Measurements from ENCODE around the gene NUMA1.

Gene NUMA1

GRCh38 chr11:72066855-72067254, 13.5 kb downstream of the NUMA1 start:
- no peak for TF ChIP-seq POLR2AphosphoS5 (IDR thresholded peaks at IDR 0.05; ENCODE audit: borderline replicate concordance, low read depth, low read length)
- TF ChIP-seq EZH2 (IDR thresholded peaks at IDR 0.05), result no peak
- Histone ChIP-seq H3K4me3 (no peak overlapping the region), H3K9ac (ENCODE audit: insufficient read length) (no peak overlapping the region), H3K27ac (no peak overlapping the region), H3K9me3 (ENCODE audit: low read depth, low read length) (no peaks in the 10 kb centered on the region), H3K36me3 (ENCODE audit: insufficient read depth, low read length) (peaks cover 16% of the 10 kb centered on the region)
- no peak for DNase-seq (ENCODE audit: low read depth, low spot score)

DNA sequence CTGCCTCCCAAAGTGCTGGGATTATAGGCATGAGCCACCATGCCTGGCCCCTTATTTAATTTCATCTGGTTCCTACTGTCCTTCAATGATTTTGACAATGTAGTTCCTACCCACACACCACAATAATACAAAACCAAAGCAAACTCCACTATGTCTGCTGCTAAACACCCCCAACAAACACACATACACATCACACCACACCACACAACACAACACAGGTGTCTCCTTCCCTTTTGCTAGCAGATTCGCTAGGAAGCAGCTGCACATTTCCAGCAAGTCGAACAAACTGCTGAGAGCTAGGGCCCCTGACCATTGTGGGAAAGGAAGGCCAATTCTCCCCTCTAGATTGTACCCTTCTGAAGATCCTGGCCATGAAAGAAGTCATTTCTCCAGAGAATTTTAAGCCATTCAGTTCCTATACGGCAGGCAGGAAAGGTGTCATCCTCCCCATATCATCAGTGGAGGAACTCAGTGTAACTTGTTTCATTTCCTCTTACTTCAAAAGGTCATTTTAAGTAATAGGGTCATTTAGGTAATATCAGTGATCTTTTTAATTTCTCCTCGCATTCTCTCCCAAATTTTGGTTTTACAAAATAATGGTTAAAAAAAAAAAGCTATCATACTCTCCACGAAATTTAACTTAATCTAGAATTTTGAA, 18.5 kb downstream of the NUMA1 start:
- DNase-seq (ENCODE audit: low read depth, low spot score), result no peak
- H3K27ac ChIP-seq, result no peak overlapping the region
- no peak for TF ChIP-seq EZH2 (IDR thresholded peaks at IDR 0.05)
- TF ChIP-seq POLR2AphosphoS5 (IDR thresholded peaks at IDR 0.05; ENCODE audit: borderline replicate concordance, low read depth, low read length), result no peak
- no peak for TF ChIP-seq FOXP2 (optimal IDR thresholded peaks at IDR 0.05; ENCODE audit: control extremely low read depth, extremely low read length, insufficient read depth)
- H3K9ac ChIP-seq (ENCODE audit: insufficient read length), result no peak overlapping the region
- peaks cover 13% of the 10 kb centered on the region for H3K36me3 ChIP-seq (ENCODE audit: insufficient read depth, low read length)
- no peak overlapping the region for H3K4me3 ChIP-seq
- no peaks in the 10 kb centered on the region for H3K9me3 ChIP-seq (ENCODE audit: low read depth, low read length)

GRCh38 chr11:72058416-72059034, 21.8 kb downstream of the NUMA1 start:
- Histone ChIP-seq H3K27ac (no peak overlapping the region), H3K36me3 (ENCODE audit: insufficient read depth, low read length) (peaks cover 7% of the 10 kb centered on the region; the same call in 1 of the 2 replicates), H3K9me3 (ENCODE audit: low read depth, low read length) (no peaks in the 10 kb centered on the region), H3K4me3 (no peak overlapping the region), H3K9ac (ENCODE audit: insufficient read length) (no peak overlapping the region)
- TF ChIP-seq EZH2 (IDR thresholded peaks at IDR 0.05) (no peak), FOXP2 (optimal IDR thresholded peaks at IDR 0.05; ENCODE audit: control extremely low read depth, extremely low read length, insufficient read depth) (no peak), POLR2AphosphoS5 (IDR thresholded peaks at IDR 0.05; ENCODE audit: borderline replicate concordance, low read depth, low read length) (no peak)
- DNase-seq (ENCODE audit: low read depth, low spot score), result no peak

GRCh38 chr11:72048766-72049460, 31.4 kb downstream of the NUMA1 start:
- no peak overlapping the region for H3K4me3 ChIP-seq
- H3K9me3 ChIP-seq (ENCODE audit: low read depth, low read length), result no peaks in the 10 kb centered on the region
- no peak overlapping the region for H3K9ac ChIP-seq (ENCODE audit: insufficient read length)
- peaks cover 21% of the 10 kb centered on the region for H3K36me3 ChIP-seq (ENCODE audit: insufficient read depth, low read length)
- no peak overlapping the region for H3K27ac ChIP-seq
- no peak for DNase-seq (ENCODE audit: low read depth, low spot score)
- TF ChIP-seq FOXP2 (optimal IDR thresholded peaks at IDR 0.05; ENCODE audit: control extremely low read depth, extremely low read length, insufficient read depth) (no peak), EZH2 (IDR thresholded peaks at IDR 0.05) (no peak), POLR2AphosphoS5 (IDR thresholded peaks at IDR 0.05; ENCODE audit: borderline replicate concordance, low read depth, low read length) (no peak)

GRCh38 chr11:72045849-72046248, 34.5 kb downstream of the NUMA1 start:
- Histone ChIP-seq H3K9me3 (ENCODE audit: low read depth, low read length) (no peaks in the 10 kb centered on the region), H3K27ac (no peak overlapping the region)

DNA sequence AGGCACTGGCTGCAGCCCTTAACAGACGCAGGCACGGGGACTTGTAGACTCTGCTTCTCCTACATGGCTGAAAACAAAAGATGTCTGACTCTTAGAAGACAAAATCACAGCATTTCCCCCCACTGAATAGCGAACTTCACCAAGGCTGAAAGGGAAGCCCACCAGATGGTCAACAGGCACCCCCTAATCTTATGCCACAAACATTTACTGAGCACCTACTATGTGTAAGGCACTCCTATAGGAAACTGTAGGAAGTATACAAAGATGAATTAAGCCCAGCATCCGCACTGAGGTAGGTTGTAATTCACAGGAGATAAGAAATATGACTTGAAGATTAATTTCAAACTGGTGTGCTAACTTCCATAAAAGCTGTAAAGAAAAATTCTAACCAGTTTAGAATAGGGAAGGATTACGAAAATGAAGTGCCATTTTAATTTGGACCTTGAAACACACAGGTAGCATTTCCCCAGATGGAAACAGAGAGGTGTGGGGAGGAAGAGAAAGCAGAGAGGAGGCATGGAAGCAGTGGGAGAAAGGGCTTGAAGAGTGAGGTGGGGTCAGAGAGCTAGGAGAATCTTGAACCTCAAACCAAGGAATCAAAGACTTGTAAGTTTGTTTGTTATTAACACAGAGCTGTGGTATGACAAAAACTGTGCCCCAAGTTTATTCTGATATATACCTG, 38.1 kb downstream of the NUMA1 start:
- H3K36me3 ChIP-seq (ENCODE audit: insufficient read depth, low read length), result 0 out of 2 replicates have a peak, but pooled peaks cover 4% of the 10 kb centered on the region
- H3K27ac ChIP-seq, result peak overlapping the region; percentile 95
- DNase-seq (ENCODE audit: low read depth, low spot score), result no peak
- H3K9ac ChIP-seq (ENCODE audit: insufficient read length), result peak overlapping the region; percentile 90
- no peaks in the 10 kb centered on the region for H3K9me3 ChIP-seq (ENCODE audit: low read depth, low read length)
- no peak for TF ChIP-seq POLR2AphosphoS5 (IDR thresholded peaks at IDR 0.05; ENCODE audit: borderline replicate concordance, low read depth, low read length)
- no peak for TF ChIP-seq FOXP2 (optimal IDR thresholded peaks at IDR 0.05; ENCODE audit: control extremely low read depth, extremely low read length, insufficient read depth)
- TF ChIP-seq EZH2 (IDR thresholded peaks at IDR 0.05), result no peak
- H3K4me3 ChIP-seq, result peak overlapping the region; percentile 83

More at GRCh38 chr11:72045849-72046248, 34.5 kb downstream of the NUMA1 start:
- DNase-seq (ENCODE audit: low read depth, low spot score), result no peak
- Histone ChIP-seq H3K9ac (ENCODE audit: insufficient read length) (no peak overlapping the region), H3K36me3 (ENCODE audit: insufficient read depth, low read length) (peaks cover 18% of the 10 kb centered on the region), H3K4me3 (no peak overlapping the region)
- TF ChIP-seq FOXP2 (optimal IDR thresholded peaks at IDR 0.05; ENCODE audit: control extremely low read depth, extremely low read length, insufficient read depth), result no peak
- TF ChIP-seq POLR2AphosphoS5 (IDR thresholded peaks at IDR 0.05; ENCODE audit: borderline replicate concordance, low read depth, low read length), result no peak
- TF ChIP-seq EZH2 (IDR thresholded peaks at IDR 0.05), result no peak

GRCh38 chr11:72041364-72042063, 38.8 kb downstream of the NUMA1 start:
- TF ChIP-seq EZH2 (IDR thresholded peaks at IDR 0.05) (no peak), FOXP2 (optimal IDR thresholded peaks at IDR 0.05; ENCODE audit: control extremely low read depth, extremely low read length, insufficient read depth) (no peak), POLR2AphosphoS5 (IDR thresholded peaks at IDR 0.05; ENCODE audit: borderline replicate concordance, low read depth, low read length) (peak; percentile 64)
- DNase-seq (ENCODE audit: low read depth, low spot score), result no peak
- peak overlapping the region; percentile 95 for H3K27ac ChIP-seq
- peak overlapping the region; percentile 83 for H3K4me3 ChIP-seq
- H3K9ac ChIP-seq (ENCODE audit: insufficient read length), result peak overlapping the region; percentile 90
- peaks cover 2% of the 10 kb centered on the region; the same call in 1 of the 2 replicates for H3K36me3 ChIP-seq (ENCODE audit: insufficient read depth, low read length)
- no peaks in the 10 kb centered on the region for H3K9me3 ChIP-seq (ENCODE audit: low read depth, low read length)

Data from SK-N-MC (cell line).